CD4-positive, alpha-beta T cell (primary cell): ENCODE data around the gene EPB41L1. TPM values are rescaled to one million over a fixed set of nuclear protein-coding genes. Genes with fewer than 3 reads are reported as not detected.
"Not testable (repeated sequence)": the region's sequence is repeated elsewhere in the genome, so short reads cannot be mapped to it uniquely, and the experiment has no call there.

Experiments used
- ATAC-seq: fragments of 200-7000 bp; cut with Tn5 transposase; one replicate; pipeline ENCODE4 v1.10.0; 2022; ENCODE audit warnings: mild to moderate bottlenecking; ENCODE audit not compliant: poor library complexity
- CTCF ChIA-PET: fragments of 350-600 bp; sonication (Branson Sonifier 250); formaldehyde crosslinking; loops from one replicate; lab custom pipeline; 2021; ENCODE audit warnings: antibody characterized with exemption, inconsistent platforms; lab: Charles Lee
- POLR2A ChIA-PET: fragments of 350-600 bp; sonication (Branson Sonifier 250); formaldehyde crosslinking; loops from one replicate; lab custom pipeline; 2021; ENCODE audit warnings: antibody characterized with exemption, inconsistent platforms; lab: Charles Lee
- DNase-seq, 14 experiments: peaks; one replicate each; pipeline ENCODE4 v3.0.0-alpha.2; 2013 to 2020; ENCODE audit warnings: mixed read lengths in 2 of 14
- H3K27ac ChIP-seq, 2 donors: one replicate each; pipeline versions ENCODE4 v1.5.1 to v1.7.0; 2013; ENCODE audit warnings: low read length in 2 of 2, low read depth in 1 of 2, mild to moderate bottlenecking in 1 of 2
- H3K27me3 ChIP-seq, 2 experiments: 1 replicate in 1 of 2; 2 replicates in 1 of 2; pipeline versions ENCODE4 v1.6.1 to v1.7.0; 2013; ENCODE audit warnings: low read length in 2 of 2, control low read depth in 1 of 2, mild to moderate bottlenecking in 1 of 2, moderate library complexity in 1 of 2; ENCODE audit not compliant: insufficient read depth in 2 of 2, control insufficient read depth in 1 of 2
- H3K36me3 ChIP-seq: one replicate; pipeline ENCODE4 v1.6.1; 2013; ENCODE audit warnings: low read length, control low read depth; ENCODE audit not compliant: insufficient read depth
- H3K4me1 ChIP-seq: one replicate; pipeline ENCODE4 v1.6.1; 2013; ENCODE audit warnings: low read length, control low read depth; ENCODE audit not compliant: insufficient read depth
- H3K4me3 ChIP-seq: one replicate; pipeline ENCODE4 v1.5.1; 2013; ENCODE audit warnings: mild to moderate bottlenecking, low read length, moderate library complexity
- H3K9me3 ChIP-seq, 2 experiments: 1 replicate in 1 of 2; 2 replicates in 1 of 2; pipeline versions ENCODE4 v1.6.1 to v1.7.0; 2013; ENCODE audit warnings: low read length in 2 of 2, mild to moderate bottlenecking in 2 of 2, control low read depth in 1 of 2, moderate library complexity in 1 of 2; ENCODE audit not compliant: control insufficient read depth in 1 of 2, insufficient read depth in 1 of 2
- H3K27ac Mint-ChIP-seq: one replicate; pipeline ENCODE4 v1.8.0; 2020; ENCODE audit warnings: mixed read lengths
- H3K27me3 Mint-ChIP-seq: one replicate; pipeline ENCODE4 v1.8.0; 2021; ENCODE audit warnings: mixed read lengths
- H3K36me3 Mint-ChIP-seq: one replicate; pipeline ENCODE4 v1.8.0; 2021; ENCODE audit warnings: low read depth, mixed read lengths
- H3K4me1 Mint-ChIP-seq: one replicate; pipeline ENCODE4 v1.8.0; 2021; ENCODE audit warnings: low read depth, mixed read lengths
- H3K4me3 Mint-ChIP-seq: one replicate; pipeline ENCODE4 v1.8.0; 2020; ENCODE audit warnings: mild to moderate bottlenecking, mixed read lengths
- H3K9me3 Mint-ChIP-seq: one replicate; pipeline ENCODE4 v1.8.0; 2020; ENCODE audit warnings: mixed read lengths
- CTCF ChIP-seq: fragments of 200-600 bp; IDR thresholded peaks from one replicate; pipeline ENCODE4 v1.8.0; 2022; ENCODE audit warnings: antibody characterized with exemption, mild to moderate bottlenecking
- intact Hi-C, 2 experiments: fragments of 100-400 bp; cut with DNase I in 1 of 2; cut with micrococcal nuclease in 1 of 2; formaldehyde crosslinking; loops; one replicate each; pipeline versions ENCODE4 v1.15.1 to v1.9.0; 2023 to 2025; cut with DNase I, micrococcal nuclease
- total RNA-seq, 174 experiments: library from RNA in 2 of 174; stranded (reverse) in 2 of 174; gene quantifications; one replicate each; pipeline ENCODE4 v1.2.3 and lab custom pipeline; 2021 to 2026

The EPB41L1 gene
- total RNA-seq, 2 experiments from 2014 or later: 0.19 to 0.25 TPM

DNA sequence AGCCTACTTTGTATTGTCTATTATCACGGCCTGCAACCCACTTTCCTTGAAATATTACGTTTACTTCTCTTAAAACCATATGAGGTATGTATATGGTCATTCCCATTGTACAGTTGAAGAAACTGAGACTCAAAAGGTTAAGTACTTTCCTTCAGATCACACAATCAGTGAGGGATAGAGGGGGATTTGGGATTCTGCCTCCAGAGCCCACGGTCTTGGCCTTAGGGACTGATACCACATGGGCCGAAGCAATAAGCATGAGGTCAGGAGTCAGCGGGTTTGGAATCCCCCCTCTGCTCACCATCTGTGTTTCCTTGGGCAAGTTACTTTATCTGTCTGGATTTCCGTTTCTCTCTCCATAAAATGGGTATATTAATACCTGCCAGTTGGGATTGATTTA, 19.4 kb upstream of the EPB41L1 start:
- no peaks in the 10 kb centered on the region for H3K9me3 ChIP-seq
- ChIA-PET POLR2A (no interaction called here), CTCF (interaction anchor here (1.5 to 4.7 kb wide), 4 partner anchors 140 to 143 kb away, joined by 8 to 81 read pairs (median 42); no protein-coding TSS in a partner anchor)
- Mint-ChIP-seq H3K27me3 (no peaks in the 10 kb centered on the region), H3K4me3 (no peak overlapping the region), H3K4me1 (no peaks in the 10 kb centered on the region), H3K9me3 (no peaks in the 10 kb centered on the region), H3K36me3 (no peaks in the 10 kb centered on the region), H3K27ac (no peak overlapping the region)
- H3K27ac ChIP-seq: no peak overlapping the region
- intact Hi-C loops: loop anchor here in 1 of 2 experiments (5.0 to 10.0 kb wide), 2 partner anchors 63 to 670 kb away; no protein-coding TSS in a partner anchor
- DNase-seq: no peak
- H3K27me3 ChIP-seq: no peaks in the 10 kb centered on the region
- no peaks in the 10 kb centered on the region for H3K4me1 ChIP-seq
- TF ChIP-seq CTCF: no peak
- no peak for ATAC-seq
- no peak overlapping the region for H3K4me3 ChIP-seq
- H3K36me3 ChIP-seq: no peaks in the 10 kb centered on the region

DNA sequence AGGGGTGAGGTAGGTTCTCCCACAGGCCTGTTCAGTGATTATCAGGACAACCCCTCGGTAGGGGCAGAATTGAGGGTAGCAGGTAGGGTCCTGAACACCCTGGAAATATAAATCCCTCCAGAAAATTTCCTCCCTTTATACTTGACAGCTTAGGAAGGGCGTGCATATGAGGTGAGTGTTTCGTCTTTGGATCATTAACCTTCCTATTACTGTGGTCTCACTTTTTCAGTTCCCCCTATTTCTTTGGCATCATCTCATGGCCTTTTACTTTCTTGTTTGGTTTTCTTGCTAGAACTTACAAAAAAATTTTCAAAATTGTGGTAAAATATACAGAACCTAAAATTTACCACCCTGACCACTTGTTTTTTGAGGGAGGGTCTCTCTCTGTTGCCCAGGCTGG, 18.7 kb upstream of the EPB41L1 start:
- H3K27ac Mint-ChIP-seq: no peak overlapping the region

GRCh38 chr20:36137313-36137712, 17.2 kb upstream of the EPB41L1 start:
- H3K36me3 ChIP-seq, H3K36me3 Mint-ChIP-seq, H3K4me3 ChIP-seq, H3K27ac Mint-ChIP-seq, H3K27me3 Mint-ChIP-seq, ATAC-seq, H3K27me3 ChIP-seq, POLR2A ChIA-PET, H3K4me3 Mint-ChIP-seq, H3K27ac ChIP-seq, DNase-seq, H3K4me1 ChIP-seq, H3K4me1 Mint-ChIP-seq, H3K9me3 Mint-ChIP-seq, H3K9me3 ChIP-seq: not testable (repeated sequence)
- intact Hi-C loops: loop anchor here in 1 of 2 experiments (5.0 to 10.0 kb wide), 2 partner anchors 65 to 673 kb away; no protein-coding TSS in a partner anchor
- CTCF ChIA-PET: interaction anchor here (1.5 to 4.7 kb wide), 3 partner anchors 67 to 145 kb away, joined by 5 to 81 read pairs (median 76); no protein-coding TSS in a partner anchor

More for the DNA sequence above, 18.7 kb upstream of the EPB41L1 start:
- CTCF ChIA-PET: interaction anchor here (0.7 to 4.7 kb wide), 4 partner anchors 23 to 144 kb away, joined by 3 to 81 read pairs (median 40); no protein-coding TSS in a partner anchor
- POLR2A ChIA-PET: no interaction called here
- no peaks in the 10 kb centered on the region for H3K9me3 Mint-ChIP-seq
- ATAC-seq (no peak), DNase-seq (no peak)
- Histone ChIP-seq H3K27ac (no peak overlapping the region), H3K9me3 (no peaks in the 10 kb centered on the region), H3K4me1 (no peaks in the 10 kb centered on the region), H3K27me3 (no peaks in the 10 kb centered on the region), H3K36me3 (no peaks in the 10 kb centered on the region), H3K4me3 (no peak overlapping the region)
- intact Hi-C loops: loop anchor here in 1 of 2 experiments (5.0 to 10.0 kb wide), 2 partner anchors 64 to 671 kb away; no protein-coding TSS in a partner anchor
- no peaks in the 10 kb centered on the region for H3K36me3 Mint-ChIP-seq
- TF ChIP-seq CTCF: no peak
- H3K4me3 Mint-ChIP-seq: no peak overlapping the region
- no peaks in the 10 kb centered on the region for H3K27me3 Mint-ChIP-seq
- H3K4me1 Mint-ChIP-seq: no peaks in the 10 kb centered on the region

DNA sequence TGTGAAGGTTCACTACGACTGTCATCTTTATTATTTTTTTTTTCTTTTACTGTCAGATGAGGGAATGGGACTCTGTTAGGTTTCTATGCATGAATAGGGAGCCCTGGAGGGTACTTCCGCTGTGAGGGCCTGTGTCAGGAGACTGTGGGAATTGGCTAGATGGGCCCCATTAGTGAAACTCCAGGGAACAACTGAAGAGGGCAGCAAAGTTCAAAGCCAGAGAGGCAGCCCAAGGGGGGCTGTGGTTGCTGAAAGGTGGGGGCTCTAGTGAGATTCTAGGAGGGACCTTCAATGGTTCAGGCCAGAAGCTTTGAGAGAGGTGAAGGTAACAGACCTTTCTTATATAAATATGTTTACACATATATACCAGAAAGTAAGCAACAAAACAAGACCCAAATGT, 13.2 kb upstream of the EPB41L1 start:
- no peaks in the 10 kb centered on the region for H3K27me3 ChIP-seq
- no peaks in the 10 kb centered on the region for H3K4me1 ChIP-seq
- Mint-ChIP-seq H3K27ac (no peak overlapping the region), H3K36me3 (no peaks in the 10 kb centered on the region), H3K9me3 (no peaks in the 10 kb centered on the region), H3K4me3 (no peak overlapping the region), H3K27me3 (peaks cover 34% of the 10 kb centered on the region), H3K4me1 (no peaks in the 10 kb centered on the region)
- no peak for TF ChIP-seq CTCF
- intact Hi-C loops: no loop called here
- H3K27ac ChIP-seq: no peak overlapping the region
- no peaks in the 10 kb centered on the region for H3K36me3 ChIP-seq
- H3K4me3 ChIP-seq: no peak overlapping the region
- H3K9me3 ChIP-seq: no peaks in the 10 kb centered on the region
- ChIA-PET POLR2A (no interaction called here), CTCF (interaction anchor here (2.5 kb wide), 1 partner anchor 148 kb away, joined by 12 read pairs; no protein-coding TSS in a partner anchor)
- ATAC-seq: no peak
- DNase-seq: no peak
